Hepatocyte (in vitro differentiated cells): ENCODE measurements around the gene CRY1. TPM values are rescaled to one million over a fixed set of nuclear protein-coding genes. Genes with fewer than 3 reads are reported as not detected.
A peak's percentile ranks its signal among the peaks of the same experiment; 100 is the strongest.
"Not testable (repeated sequence)": the region's sequence is repeated elsewhere in the genome, so short reads cannot be mapped to it uniquely, and the experiment has no call there.

Experiments
- DNase-seq: peaks from one replicate; pipeline ENCODE4 v3.0.0-alpha.2; 2016; ENCODE audit warnings: low spot score
- H2AFZ ChIP-seq: fragments of 200-600 bp; sonication (generic); 2 replicates; pipeline ENCODE4 v1.6.0; 2016; ENCODE audit warnings: antibody characterized with exemption, mild to moderate bottlenecking
- H3K27ac ChIP-seq: fragments of 200-600 bp; sonication (generic); 2 replicates; pipeline ENCODE4 v1.5.1; 2016; ENCODE audit warnings: mild to moderate bottlenecking
- H3K27me3 ChIP-seq: fragments of 200-600 bp; sonication (generic); 2 replicates; pipeline ENCODE4 v1.6.1; 2016
- H3K36me3 ChIP-seq: fragments of 200-600 bp; sonication (generic); replicated peaks from 2 replicates; pipeline ENCODE4 v1.5.1; 2016; ENCODE audit warnings: low read depth; ENCODE audit not compliant: insufficient read depth
- H3K4me1 ChIP-seq: fragments of 200-600 bp; sonication (generic); 2 replicates; pipeline ENCODE4 v1.5.1; 2016; ENCODE audit warnings: mild to moderate bottlenecking, moderate library complexity; ENCODE audit not compliant: insufficient read depth
- H3K4me2 ChIP-seq: fragments of 200-600 bp; sonication (generic); 2 replicates; pipeline ENCODE4 v1.6.0; 2016
- H3K4me3 ChIP-seq: fragments of 200-600 bp; sonication (generic); 2 replicates; pipeline ENCODE4 v1.5.1; 2016; ENCODE audit warnings: mild to moderate bottlenecking
- H3K79me2 ChIP-seq: fragments of 200-600 bp; sonication (generic); 2 replicates; pipeline ENCODE4 v1.6.0; 2017; ENCODE audit warnings: mild to moderate bottlenecking
- H3K9me2 ChIP-seq: fragments of 200-600 bp; sonication (generic); replicated peaks from 2 replicates; pipeline ENCODE4 v1.6.0; 2017; ENCODE audit warnings: mild to moderate bottlenecking; ENCODE audit not compliant: insufficient read depth
- H3K9me3 ChIP-seq: fragments of 200-600 bp; sonication (generic); 2 replicates; pipeline ENCODE4 v1.5.1; 2016; ENCODE audit warnings: low read depth, mild to moderate bottlenecking
- H4K20me1 ChIP-seq: fragments of 200-600 bp; sonication (generic); 2 replicates; pipeline ENCODE4 v1.6.0; 2016; ENCODE audit warnings: mild to moderate bottlenecking; ENCODE audit not compliant: insufficient read depth, poor library complexity, severe bottlenecking
- CTCF ChIP-seq: fragments of 200-600 bp; sonication (generic); IDR thresholded peaks from 2 replicates; pipeline ENCODE4 v1.5.1; 2016; ENCODE audit warnings: antibody characterized with exemption, mild to moderate bottlenecking; ENCODE audit not compliant: poor library complexity
- EZH2 ChIP-seq: fragments of 200-600 bp; sonication (generic); IDR thresholded peaks from 2 replicates; pipeline ENCODE4 v1.6.1; 2016; ENCODE audit warnings: antibody characterized with exemption, mild to moderate bottlenecking, borderline replicate concordance
- EZH2phosphoT487 ChIP-seq: fragments of 200-600 bp; sonication (generic); IDR thresholded peaks from one replicate; pipeline ENCODE4 v1.6.1; 2018; ENCODE audit warnings: antibody characterized with exemption, mild to moderate bottlenecking, low read depth, moderate library complexity; ENCODE audit not compliant: unreplicated experiment, severe bottlenecking
- WGBS: methylation state at CpG from one replicate; pipeline ENCODE4 v1.1.6; 2016; ENCODE audit warnings: low lambda C conversion rate; ENCODE audit errors: missing lambda C conversion rate; 5-methylcytosine and 5-hydroxymethylcytosine counted together
- polyA plus RNA-seq: library from polyadenylated mRNA; unstranded; fragments of >200 nt; fragmentation: Nextera tagmentation; extraction: Ambion mirVana; gene quantifications from 2 replicates; pipeline ENCODE4 v1.2.1, GENCODE V29; 2016
- total RNA-seq: library from RNA; depleted of rRNA; stranded (reverse); fragments of >200 nt; gene quantifications from 2 replicates; pipeline ENCODE4 v1.2.3, GENCODE V29; 2014

Gene CRY1
- total and polyA plus RNA-seq, 2 experiments from 2014 or later: 29.1 to 34.6 TPM

GRCh38 chr12:107014055-107014454 is 79.3 kb downstream of the CRY1 start:
- H3K36me3 ChIP-seq: no peaks in the 10 kb centered on the region
- H3K4me1 ChIP-seq: no peaks in the 10 kb centered on the region
- H3K79me2 ChIP-seq: no peaks in the 10 kb centered on the region
- no peak overlapping the region for H3K27ac ChIP-seq
- H3K9me2 ChIP-seq: no peaks in the 10 kb centered on the region
- H3K4me2 ChIP-seq: no peak overlapping the region
- DNase-seq: peak; percentile 44
- H3K9me3 ChIP-seq: no peaks in the 10 kb centered on the region
- 93% methylated on average over 3 of the region's 3 CpGs for WGBS
- H3K4me3 ChIP-seq: no peak overlapping the region
- no peaks in the 10 kb centered on the region for H3K27me3 ChIP-seq
- TF ChIP-seq EZH2 (no peak), CTCF (peak; percentile 26)
- H2AFZ ChIP-seq: no peak overlapping the region
- no peaks in the 10 kb centered on the region for H4K20me1 ChIP-seq

- WGBS: 100% methylated on average over 1 of the region's 1 CpG
- no peak for DNase-seq
Observed at GRCh38 chr12:107012736-107013425, 80.5 kb downstream of the CRY1 start.

GRCh38 chr12:107011519-107011918 is 81.8 kb downstream of the CRY1 start:
- no peaks in the 10 kb centered on the region for H3K9me2 ChIP-seq
- no peak for DNase-seq
- H3K9me3 ChIP-seq: no peaks in the 10 kb centered on the region
- no peaks in the 10 kb centered on the region for H3K36me3 ChIP-seq
- 92% methylated on average over 2 of the region's 2 CpGs for WGBS
- H3K27ac ChIP-seq: no peak overlapping the region
- no peak overlapping the region for H3K4me2 ChIP-seq
- no peaks in the 10 kb centered on the region for H3K4me1 ChIP-seq
- no peaks in the 10 kb centered on the region for H3K79me2 ChIP-seq
- TF ChIP-seq CTCF: no peak
- no peak for TF ChIP-seq EZH2phosphoT487
- TF ChIP-seq EZH2: no peak
- no peaks in the 10 kb centered on the region for H4K20me1 ChIP-seq
- H2AFZ ChIP-seq: no peak overlapping the region
- H3K4me3 ChIP-seq: no peak overlapping the region
- no peaks in the 10 kb centered on the region for H3K27me3 ChIP-seq

More at GRCh38 chr12:107012736-107013425, 80.5 kb downstream of the CRY1 start:
- Histone ChIP-seq H4K20me1 (no peaks in the 10 kb centered on the region), H3K79me2 (no peaks in the 10 kb centered on the region), H3K4me3 (no peak overlapping the region), H3K27me3 (no peaks in the 10 kb centered on the region), H2AFZ (no peak overlapping the region), H3K9me2 (no peaks in the 10 kb centered on the region), H3K4me2 (no peak overlapping the region), H3K36me3 (no peaks in the 10 kb centered on the region), H3K27ac (no peak overlapping the region), H3K9me3 (no peaks in the 10 kb centered on the region), H3K4me1 (no peaks in the 10 kb centered on the region)
- no peak for TF ChIP-seq EZH2phosphoT487
- no peak for TF ChIP-seq CTCF
- no peak for TF ChIP-seq EZH2

- H3K4me3 ChIP-seq: no peak overlapping the region
- whole genome bisulfite sequencing: 99% methylated on average over 4 of the region's 4 CpGs
- DNase-seq: no peak
- H2AFZ ChIP-seq: no peak overlapping the region
- H3K27me3 ChIP-seq: no peaks in the 10 kb centered on the region
- H3K79me2 ChIP-seq: no peaks in the 10 kb centered on the region
- no peak overlapping the region for H3K27ac ChIP-seq
- no peaks in the 10 kb centered on the region for H3K4me1 ChIP-seq
- no peaks in the 10 kb centered on the region for H3K9me3 ChIP-seq
- H3K4me2 ChIP-seq: no peak overlapping the region
- TF ChIP-seq EZH2 (no peak), CTCF (no peak), EZH2phosphoT487 (no peak)
- no peaks in the 10 kb centered on the region for H4K20me1 ChIP-seq
- no peaks in the 10 kb centered on the region for H3K36me3 ChIP-seq
- H3K9me2 ChIP-seq: no peaks in the 10 kb centered on the region
Observed at GRCh38 chr12:107007411-107007810, 85.9 kb downstream of the CRY1 start.

- DNase-seq, H3K9me3 ChIP-seq, H3K27me3 ChIP-seq, H3K4me2 ChIP-seq, H2AFZ ChIP-seq, H3K4me3 ChIP-seq, H3K79me2 ChIP-seq, H3K36me3 ChIP-seq, H3K9me2 ChIP-seq, H3K27ac ChIP-seq, H3K4me1 ChIP-seq, H4K20me1 ChIP-seq: not testable (repeated sequence)
- WGBS: 92% methylated on average over 4 of the region's 4 CpGs
Observed at GRCh38 chr12:107002665-107003064, 90.7 kb downstream of the CRY1 start.
